Measurements from ENCODE around the gene TSHR.
"Not testable (repeated sequence)": the region's sequence is repeated elsewhere in the genome, so short reads cannot be mapped to it uniquely, and the experiment has no call there.

The TSHR gene

DNA sequence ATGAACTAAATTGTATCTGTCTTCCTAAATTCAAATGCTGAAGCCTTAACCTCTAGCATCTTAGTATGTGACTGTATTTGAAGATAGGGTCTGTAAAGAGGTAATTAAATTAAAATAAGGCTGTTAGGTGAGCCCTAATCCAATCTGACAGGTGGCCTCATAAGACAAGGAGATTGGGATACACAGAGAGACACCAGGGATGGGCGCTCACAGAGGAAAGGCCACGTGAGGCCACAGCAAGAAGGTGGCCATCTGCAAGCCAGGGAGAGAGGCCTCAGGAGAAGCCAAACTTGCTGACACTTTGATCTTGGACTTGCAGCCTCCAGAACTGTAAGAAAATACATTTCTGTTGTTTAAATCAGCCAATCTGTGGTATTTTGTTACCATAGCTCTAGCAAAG, 154.8 kb downstream of the TSHR start:
- TF ChIP-seq, protein P1, sequence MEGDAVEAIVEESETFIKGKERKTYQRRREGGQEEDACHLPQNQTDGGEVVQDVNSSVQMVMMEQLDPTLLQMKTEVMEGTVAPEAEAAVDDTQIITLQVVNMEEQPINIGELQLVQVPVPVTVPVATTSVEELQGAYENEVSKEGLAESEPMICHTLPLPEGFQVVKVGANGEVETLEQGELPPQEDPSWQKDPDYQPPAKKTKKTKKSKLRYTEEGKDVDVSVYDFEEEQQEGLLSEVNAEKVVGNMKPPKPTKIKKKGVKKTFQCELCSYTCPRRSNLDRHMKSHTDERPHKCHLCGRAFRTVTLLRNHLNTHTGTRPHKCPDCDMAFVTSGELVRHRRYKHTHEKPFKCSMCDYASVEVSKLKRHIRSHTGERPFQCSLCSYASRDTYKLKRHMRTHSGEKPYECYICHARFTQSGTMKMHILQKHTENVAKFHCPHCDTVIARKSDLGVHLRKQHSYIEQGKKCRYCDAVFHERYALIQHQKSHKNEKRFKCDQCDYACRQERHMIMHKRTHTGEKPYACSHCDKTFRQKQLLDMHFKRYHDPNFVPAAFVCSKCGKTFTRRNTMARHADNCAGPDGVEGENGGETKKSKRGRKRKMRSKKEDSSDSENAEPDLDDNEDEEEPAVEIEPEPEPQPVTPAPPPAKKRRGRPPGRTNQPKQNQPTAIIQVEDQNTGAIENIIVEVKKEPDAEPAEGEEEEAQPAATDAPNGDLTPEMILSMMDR (IDR thresholded peaks at IDR 0.05; ENCODE audit: control insufficient read depth, insufficient read depth, low read depth, low read length, missing control alignments), result no peak
- no peak overlapping the region for H3K4me3 ChIP-seq (ENCODE audit: control insufficient read depth, low read depth, low read length)
- no peak for DNase-seq (ENCODE audit: low read depth)

- DNase-seq (ENCODE audit: low read depth), result no peak
- TF ChIP-seq, protein P1 (IDR thresholded peaks at IDR 0.05; ENCODE audit: control insufficient read depth, insufficient read depth, low read depth, low read length, missing control alignments), result no peak
- no peak overlapping the region for H3K4me3 ChIP-seq (ENCODE audit: control insufficient read depth, low read depth, low read length)
These were observed 157.8 kb downstream of the TSHR start for GRCh38 chr14:81113176-81113575.

DNA sequence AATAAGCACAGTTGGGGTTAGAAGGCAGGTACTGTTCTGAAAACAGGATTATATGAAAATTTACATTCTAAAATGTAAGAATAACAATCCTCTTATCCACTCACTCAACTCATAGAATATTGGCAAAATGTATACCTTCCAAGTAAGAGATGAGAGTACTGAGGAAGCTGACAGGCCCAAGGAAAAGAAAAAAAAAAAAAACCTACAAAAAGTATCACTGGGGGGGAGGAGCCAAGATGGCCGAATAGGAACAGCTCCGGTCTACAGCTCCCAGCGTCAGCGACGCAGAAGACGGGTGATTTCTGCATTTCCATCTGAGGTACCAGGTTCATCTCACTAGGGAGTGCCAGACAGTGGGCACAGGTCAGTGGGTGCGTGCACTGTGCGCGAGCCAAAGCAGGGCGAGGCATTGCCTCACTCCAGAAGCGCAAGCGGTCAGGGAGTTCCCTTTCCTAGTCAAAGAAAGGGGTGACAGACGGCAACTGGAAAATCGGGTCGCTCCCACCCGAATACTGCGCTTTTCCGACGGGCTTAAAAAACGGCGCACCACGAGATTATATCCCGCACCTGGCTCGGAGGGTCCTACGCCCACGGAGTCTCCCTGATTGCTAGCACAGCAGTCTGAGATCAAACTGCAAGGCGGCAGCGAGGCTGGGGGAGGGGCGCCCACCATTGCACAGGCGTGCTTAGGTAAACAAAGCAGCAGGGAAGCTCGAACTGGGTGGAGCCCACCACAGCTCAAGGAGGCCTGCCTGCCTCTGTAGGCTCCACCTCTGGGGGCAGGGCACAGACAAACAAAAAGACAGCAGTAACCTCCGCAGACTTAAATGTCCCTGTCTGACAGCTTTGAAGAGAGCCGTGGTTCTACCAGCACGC, 158.8 kb downstream of the TSHR start:
- not testable (repeated sequence) for H3K4me3 ChIP-seq (ENCODE audit: control insufficient read depth, low read depth, low read length)

GRCh38 chr14:81120501-81120900, 165.1 kb downstream of the TSHR start:
- TF ChIP-seq, protein P1 (IDR thresholded peaks at IDR 0.05; ENCODE audit: control insufficient read depth, insufficient read depth, low read depth, low read length, missing control alignments), result no peak
- no peak for DNase-seq (ENCODE audit: low read depth)
- no peak overlapping the region for H3K4me3 ChIP-seq (ENCODE audit: control insufficient read depth, low read depth, low read length)

More for the DNA sequence above, 158.8 kb downstream of the TSHR start:
- DNase-seq (ENCODE audit: low read depth), result not testable (repeated sequence)

- TF ChIP-seq, protein P1 (IDR thresholded peaks at IDR 0.05; ENCODE audit: control insufficient read depth, insufficient read depth, low read depth, low read length, missing control alignments), result no peak
- DNase-seq (ENCODE audit: low read depth), result no peak
- H3K4me3 ChIP-seq (ENCODE audit: control insufficient read depth, low read depth, low read length), result no peak overlapping the region
These were observed 166.9 kb downstream of the TSHR start for GRCh38 chr14:81122326-81122725.

- no peak overlapping the region for H3K4me3 ChIP-seq (ENCODE audit: control insufficient read depth, low read depth, low read length)
- TF ChIP-seq, protein P1 (IDR thresholded peaks at IDR 0.05; ENCODE audit: control insufficient read depth, insufficient read depth, low read depth, low read length, missing control alignments), result no peak
- DNase-seq (ENCODE audit: low read depth), result no peak
These were observed 168.4 kb downstream of the TSHR start for GRCh38 chr14:81123811-81124210.

DNA sequence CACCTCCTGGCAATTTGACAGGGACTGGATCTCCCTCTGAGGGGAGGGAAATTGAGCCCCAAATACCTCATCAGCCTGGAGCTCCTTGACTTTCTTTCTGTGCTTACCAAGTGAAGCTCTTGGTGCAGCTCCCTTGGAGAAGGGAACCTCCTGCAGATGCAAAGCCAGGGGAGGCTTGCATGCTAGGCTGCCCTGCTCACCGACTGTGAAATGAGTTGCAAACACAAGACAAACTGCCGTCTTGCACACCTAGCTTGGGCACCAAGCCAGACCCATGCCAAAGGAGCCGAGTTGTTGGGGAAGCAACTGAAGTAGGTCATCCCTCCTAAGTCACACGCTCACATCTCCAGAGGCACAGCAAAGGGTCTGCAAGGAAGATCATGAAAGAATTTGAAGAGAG, 170.1 kb downstream of the TSHR start:
- no peak overlapping the region for H3K4me3 ChIP-seq (ENCODE audit: control insufficient read depth, low read depth, low read length)

More for the DNA sequence above, 170.1 kb downstream of the TSHR start:
- DNase-seq (ENCODE audit: low read depth), result no peak
- TF ChIP-seq, protein P1 (IDR thresholded peaks at IDR 0.05; ENCODE audit: control insufficient read depth, insufficient read depth, low read depth, low read length, missing control alignments), result no peak

Measured in AG09309 (cell line).